ENCODE data around the gene ASCL2.
A peak's percentile ranks its signal among the peaks of the same experiment; 100 is the strongest.

Gene ASCL2

DNA sequence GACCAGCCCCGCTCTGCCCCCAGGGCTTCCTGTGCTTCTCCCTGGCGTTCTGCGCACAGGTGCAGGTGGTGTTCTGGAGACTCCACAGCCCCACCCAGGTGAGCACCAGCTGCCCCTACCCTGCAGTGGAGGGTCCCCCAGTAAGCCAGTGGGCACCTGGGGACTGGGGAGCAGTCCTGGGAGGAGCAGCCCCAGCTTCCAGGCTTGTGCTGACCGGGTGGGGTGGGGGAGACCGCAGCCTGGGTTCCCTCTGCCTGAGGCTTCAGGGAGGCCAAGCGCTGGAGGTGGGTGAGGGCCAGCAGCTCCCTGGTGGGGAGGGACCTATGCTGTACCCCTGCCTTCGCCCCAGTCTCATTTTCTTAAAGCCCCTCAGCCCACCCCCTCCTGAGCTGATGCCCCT lies 38.3 kb upstream of the ASCL2 start:
- DNase-seq (ENCODE audit: low spot score) = no peak

DNA sequence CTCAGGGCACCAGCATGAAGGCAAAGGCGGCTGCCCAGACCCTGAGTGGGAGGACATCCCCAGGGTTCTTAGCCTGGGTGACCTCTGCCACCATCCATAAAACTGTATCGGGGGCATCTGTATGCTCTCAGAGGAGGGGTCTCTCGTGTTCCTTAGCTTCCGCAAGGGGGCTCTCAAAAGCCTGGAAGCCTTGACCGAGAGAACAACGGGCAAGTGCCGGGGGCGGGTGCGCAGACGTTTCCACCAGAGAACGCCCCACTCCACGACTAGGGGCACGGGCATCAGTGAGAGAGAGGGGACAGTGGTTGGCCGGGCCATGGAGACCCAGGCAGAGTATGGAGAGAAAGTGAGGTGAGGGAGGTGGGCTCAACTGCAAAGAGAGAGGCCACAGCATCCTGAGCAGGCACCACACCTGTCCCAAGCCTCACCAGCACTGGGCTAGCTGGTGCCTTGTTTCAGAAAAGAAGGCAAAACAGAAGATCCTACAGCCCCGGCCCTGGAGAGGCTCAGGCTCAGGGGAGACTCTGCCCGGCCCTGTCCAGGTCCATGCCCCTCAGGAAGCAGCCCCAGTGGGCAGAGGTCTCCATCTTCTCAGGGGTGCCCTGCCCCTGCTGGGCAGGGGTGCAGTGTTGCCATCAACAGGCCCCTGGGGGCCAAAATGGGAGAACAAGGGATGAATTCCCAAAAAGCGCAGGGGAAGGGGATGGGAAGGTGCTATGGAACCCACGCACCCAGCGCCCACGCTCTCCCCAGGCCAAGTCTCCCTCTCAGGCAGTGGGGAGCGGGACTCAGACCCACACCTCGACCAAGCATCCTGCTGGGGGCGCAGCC lies 37.3 kb upstream of the ASCL2 start:
- DNase-seq (ENCODE audit: low spot score) = no peak

DNA sequence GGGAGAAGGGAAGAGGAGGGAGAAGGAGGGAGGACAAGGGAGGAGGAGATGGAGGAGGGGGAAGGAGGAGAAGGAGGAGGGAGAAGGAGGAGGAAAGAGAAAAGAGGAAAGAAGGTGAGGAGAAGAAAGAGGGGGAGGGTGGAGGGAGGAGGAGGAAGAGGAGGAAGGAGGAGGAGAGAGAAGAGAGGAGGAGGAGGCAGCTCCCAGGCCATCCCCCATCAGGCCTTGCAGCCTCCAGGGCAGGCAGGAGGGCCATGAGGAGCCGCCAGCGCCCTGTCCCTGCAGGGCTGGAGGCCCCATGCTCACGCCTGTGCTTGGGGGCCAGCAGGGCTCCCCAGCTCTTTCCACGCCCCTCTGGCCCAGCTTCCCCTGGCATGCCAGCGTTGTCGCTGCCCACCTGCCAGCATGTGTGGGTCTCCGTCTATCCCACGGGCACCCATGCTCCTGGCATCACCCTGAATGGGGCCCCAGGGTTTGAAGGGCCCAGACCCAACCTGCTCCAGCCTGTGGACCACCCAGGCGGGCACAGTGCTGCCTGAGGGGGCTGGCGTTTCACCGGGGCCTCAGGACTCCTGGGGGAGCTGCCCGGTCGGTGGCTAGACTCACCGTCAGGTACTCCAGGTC lies 36.6 kb upstream of the ASCL2 start:
- peak; percentile 51 for DNase-seq (ENCODE audit: low spot score)

DNA sequence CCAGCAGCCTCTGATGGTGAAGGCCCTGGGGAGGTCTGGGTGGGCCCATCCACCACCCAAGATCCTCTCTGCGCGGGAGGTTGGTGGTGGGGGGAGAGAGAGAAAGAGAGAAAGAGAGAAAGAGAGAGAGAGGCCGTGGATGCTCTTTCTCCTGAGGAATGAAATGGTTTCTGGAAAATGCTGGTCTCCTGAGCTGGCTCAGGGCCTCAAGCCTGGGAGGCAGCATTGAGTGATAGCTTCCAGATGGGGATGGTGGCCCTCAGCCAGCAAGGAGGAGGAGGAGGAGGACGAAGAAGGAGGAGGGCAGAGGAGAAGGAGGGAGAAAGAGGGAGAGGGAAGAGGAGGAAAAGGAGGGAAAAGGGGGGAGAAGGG lies 36.0 kb upstream of the ASCL2 start:
- DNase-seq (ENCODE audit: low spot score) = peak; percentile 89

DNA sequence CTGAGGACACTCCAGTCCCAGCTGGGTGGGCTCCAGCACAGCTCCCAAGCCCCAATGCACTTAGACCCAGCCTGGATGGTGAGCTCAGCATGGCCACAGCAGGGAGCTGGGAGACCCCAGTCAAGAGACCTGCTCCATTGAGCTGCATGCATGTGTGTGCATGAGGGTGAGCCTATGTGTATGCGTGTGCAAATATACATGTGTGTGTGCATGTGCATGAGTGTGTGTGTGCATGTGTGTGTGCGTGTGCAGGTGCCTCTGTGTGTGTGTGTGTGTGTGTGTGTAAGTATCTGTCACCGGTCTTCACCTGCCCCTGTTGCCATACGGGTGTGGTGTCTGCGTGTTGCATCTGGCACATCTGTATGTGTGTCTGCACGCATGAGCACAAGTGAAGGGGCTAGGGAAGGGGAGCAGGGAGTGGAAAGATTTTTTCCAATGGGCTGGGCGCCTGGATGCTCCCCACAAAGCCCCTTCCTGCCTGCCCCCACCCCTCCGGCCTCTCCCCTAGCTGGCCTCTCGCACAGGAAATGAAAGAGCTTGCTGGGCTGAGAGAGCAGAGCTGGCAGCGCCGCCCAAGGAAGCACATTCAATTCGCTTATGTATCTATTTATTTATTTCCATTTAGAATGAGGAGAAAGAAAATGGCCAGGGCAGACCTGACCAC lies 35.5 kb upstream of the ASCL2 start:
- DNase-seq (ENCODE audit: low spot score) = peak; percentile 57

DNA sequence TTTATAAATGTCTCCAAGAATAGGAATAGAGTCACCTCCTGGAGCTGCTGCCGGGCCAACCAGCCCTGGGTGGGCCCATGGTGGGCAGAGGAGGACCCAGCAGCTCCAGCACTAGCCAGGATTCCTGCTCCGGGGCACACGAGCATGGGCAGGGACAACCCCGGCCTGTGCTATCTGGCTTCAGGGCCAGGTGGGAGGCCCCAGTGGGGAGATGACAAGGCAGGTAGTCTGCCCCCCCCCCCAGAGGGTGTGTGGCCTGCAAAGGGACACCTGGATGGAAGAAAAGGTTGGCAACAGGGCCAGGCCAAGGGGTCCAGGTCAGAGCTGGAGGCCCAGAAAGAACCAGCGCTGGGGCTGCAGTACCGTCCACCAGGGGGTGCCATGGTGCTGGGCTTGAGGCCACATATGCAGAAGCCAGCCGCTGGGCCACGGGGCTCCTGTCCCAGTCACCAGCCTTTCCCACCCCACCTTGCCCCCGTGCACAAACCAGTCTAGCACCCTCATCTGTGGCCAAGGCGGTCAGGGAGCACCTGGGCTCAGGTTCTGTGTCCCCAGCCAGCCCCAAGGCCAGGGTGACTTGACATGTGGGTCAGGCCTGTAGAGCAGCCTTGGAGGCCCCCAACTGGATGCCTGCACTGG lies 34.9 kb upstream of the ASCL2 start:
- peak; percentile 90 for DNase-seq (ENCODE audit: low spot score)

DNA sequence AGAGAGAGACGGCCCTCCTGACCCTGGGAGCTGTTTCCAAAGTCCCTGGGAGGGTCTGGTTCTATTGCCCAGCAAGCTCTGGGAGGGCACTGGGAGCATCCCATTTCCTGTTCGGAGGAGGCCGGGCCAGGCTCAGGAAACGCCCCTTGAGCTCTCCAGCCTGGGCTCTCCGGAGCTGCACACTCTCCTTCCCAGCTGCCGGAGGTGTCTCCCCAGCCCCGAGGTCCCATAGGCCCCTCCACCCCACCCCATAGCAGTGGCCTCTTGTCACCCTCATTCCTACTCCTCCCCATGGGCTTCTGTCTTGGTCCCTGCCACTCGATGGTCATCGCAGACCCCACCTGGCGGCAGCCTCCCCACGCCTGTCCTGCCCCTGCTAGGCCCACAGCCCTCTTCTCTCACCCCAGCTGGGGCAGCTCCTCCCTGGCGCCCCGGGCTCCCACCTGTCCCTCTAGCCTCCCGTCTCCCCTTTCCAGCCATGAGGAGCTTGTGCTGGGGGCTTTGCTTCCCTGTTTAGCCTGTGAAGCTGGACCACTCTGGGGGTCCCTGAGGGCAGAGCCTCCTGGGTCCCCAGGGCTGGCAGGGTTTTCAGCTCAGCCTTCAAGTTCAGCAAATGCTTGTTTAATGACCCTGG lies 34.2 kb upstream of the ASCL2 start:
- DNase-seq (ENCODE audit: low spot score) = no peak

DNA sequence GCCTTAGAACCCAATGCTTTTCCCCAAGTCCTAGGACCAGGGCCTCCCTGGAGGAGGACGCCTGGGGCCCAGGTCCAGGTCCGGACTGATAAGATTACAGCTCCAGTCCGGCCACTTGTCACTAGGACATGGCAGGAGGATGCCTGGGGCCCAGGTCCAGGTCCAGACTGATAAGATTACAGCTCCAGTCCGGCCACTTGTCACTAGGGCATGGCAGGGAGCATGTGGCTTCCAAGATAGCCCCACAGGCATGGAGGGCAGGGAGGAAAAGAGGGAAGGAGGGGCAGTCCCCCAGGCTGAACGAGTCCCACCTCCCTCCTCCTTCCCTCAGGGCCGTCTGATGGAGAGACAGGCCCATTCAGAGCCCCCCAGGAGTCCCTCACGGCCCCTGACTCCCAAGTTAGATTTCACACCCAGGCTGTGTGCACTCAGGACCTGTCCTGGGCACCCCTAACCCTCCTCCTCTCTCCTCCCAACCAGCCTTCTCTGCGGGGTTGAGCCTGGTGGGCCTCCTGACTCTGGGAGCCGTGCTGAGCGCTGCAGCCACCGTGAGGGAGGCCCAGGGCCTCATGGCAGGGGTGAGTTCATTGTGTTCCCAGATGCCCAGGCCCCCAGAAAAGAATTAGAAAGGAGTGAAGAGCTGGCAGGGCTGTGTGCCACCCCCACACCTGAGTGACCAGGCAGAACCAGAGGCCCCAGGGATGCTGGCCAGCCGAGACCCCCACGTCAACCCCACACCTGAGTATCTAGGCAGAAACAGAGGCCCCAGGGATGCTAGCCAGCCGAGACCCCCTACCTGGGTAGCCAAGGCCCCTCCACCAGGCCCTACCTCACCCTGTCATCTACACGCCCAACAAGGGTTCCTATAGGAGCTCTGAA lies 33.5 kb upstream of the ASCL2 start:
- no peak for DNase-seq (ENCODE audit: low spot score)

DNA sequence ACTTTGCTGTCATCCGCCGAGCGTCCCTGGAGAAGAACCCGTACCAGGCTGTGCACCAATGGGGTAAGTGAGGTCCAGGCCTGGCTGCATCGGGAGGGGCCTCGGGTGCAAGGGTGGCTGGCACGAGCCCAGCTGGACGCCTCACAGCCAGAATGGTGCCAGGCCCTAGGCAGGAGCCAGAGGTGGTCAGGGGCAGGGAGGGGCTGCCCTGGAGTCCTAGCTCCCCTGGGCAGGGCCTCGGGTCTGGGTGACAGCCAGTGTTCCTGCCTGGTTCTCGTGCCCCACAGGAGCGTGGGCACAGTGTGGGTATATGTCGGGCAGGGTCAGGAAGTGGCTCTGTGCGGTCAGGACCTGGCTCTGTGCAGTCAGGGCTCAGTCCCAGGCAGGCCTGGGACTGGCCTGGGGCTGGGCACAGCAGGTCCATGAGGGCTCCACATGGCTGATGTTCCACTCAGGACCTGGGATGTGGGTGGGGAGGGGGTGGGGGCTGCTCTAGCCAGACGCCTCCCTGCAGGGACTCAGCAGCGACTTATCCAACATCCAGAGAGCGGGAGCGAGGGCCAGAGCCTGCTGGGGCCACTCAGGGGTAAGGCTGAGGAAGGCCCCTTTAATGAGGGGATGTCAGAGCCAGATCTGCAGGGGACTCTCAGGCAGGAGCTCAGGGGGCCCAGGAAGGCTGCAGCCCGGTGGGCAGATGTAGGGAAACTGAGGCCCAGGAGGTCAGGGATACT lies 32.7 kb upstream of the ASCL2 start:
- DNase-seq (ENCODE audit: low spot score) = no peak

DNA sequence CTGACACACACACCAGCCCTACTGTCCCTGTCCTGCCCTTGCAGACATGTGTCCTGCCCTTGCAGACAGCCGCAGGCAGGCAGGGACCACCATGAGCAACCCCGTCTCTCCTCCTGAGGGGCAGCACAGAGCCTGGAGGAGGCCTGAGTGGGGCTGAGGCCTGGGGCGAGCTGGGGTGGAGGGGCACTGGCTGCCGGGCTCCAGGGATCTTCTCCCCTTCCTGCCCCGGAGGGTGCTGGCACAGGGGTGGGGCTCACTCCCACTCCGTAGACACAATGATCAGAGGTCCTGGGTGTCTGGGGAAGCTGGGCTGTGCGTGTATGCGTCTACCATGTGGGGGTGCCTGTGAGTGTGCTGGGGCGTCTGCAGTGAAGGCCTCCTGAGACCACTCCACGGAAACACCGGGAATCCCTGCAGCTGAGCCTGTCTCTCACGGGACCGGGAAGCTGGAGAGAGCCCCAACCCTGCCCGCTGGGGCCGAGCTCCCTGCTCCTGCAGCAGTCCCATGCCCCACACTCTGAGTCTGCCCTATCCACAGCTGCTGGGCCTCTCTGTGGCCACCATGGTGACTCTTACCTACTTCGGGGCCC lies 32.0 kb upstream of the ASCL2 start:
- DNase-seq (ENCODE audit: low spot score) = no peak

DNA sequence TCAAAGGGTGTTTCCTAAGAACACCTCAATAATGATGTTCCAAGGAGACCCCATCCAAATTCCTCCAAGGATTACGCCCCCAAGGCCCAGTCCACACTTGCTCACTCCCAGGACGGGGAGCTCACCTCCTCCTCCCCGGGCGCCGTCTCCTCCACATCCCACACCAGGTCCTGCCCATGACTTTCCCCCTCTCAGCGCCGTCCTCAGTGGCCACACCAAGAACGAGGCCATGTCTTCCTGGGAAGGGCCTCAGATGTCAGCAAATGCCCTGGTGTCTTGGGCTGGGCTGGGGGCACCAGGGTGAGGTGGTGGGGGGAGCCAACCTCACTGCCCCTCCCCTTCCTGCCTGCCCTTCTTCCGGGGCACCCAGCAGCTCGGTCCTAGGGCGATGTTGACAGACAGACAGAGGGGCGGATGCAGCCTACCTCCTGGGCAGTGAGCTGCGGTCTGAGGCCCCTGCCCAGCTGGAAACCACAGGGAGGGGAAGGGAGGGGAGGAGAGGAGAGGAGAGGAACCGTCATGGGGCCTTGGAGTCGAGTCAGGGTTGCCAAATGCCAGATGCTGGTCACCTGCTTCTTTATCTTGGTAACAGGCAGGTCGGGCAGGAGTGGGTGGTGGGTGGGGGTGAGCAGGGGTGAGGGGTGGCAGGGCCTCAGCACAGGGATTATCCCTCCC lies 31.4 kb upstream of the ASCL2 start, which contains the start of the genes C11orf21 and TSPAN32:
TSS of gene C11orf21 (minus strand) at position 288 of the 675 bp plus-strand sequence. CDS start at position 178, 110 bp downstream.
TSS of gene TSPAN32 (plus strand) at position 383 of the 675 bp plus-strand sequence. CDS start at position 520, 137 bp downstream.
- peak; percentile 52 for DNase-seq (ENCODE audit: low spot score)

DNA sequence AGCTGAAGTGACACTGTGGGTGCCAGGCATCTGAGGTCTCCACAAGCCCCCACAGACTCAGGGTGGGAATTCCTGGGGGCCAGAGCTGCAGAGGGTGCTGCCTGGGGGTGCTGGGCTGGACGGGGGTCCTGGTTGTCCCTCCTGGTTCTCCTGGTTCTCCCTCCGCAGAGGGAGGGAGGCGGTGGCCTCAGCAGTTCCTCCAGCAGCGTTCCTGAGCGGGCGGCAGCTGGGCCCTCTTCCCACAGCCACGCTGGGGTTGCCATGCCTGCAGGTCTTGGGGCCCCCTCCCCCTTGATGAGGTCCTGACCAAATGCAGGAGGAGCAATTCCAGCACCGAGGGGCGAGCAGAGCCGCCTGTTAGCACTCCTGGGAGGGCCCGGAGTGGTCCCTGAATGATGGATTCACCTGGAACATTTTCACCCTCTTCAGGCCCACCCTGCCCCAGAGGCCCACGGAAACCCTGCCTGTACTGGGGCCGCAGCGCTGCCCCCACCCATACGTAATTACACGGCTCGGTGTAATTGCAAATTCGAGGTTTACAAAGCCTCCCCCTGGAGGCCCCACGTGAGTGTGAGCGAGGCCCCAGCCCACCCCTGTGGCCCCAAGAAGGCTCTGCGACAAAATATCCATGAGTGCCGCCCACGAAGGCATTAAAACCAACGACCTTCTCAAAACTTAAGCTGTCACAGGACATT lies 30.7 kb upstream of the ASCL2 start:
- DNase-seq (ENCODE audit: low spot score) = no peak

DNA sequence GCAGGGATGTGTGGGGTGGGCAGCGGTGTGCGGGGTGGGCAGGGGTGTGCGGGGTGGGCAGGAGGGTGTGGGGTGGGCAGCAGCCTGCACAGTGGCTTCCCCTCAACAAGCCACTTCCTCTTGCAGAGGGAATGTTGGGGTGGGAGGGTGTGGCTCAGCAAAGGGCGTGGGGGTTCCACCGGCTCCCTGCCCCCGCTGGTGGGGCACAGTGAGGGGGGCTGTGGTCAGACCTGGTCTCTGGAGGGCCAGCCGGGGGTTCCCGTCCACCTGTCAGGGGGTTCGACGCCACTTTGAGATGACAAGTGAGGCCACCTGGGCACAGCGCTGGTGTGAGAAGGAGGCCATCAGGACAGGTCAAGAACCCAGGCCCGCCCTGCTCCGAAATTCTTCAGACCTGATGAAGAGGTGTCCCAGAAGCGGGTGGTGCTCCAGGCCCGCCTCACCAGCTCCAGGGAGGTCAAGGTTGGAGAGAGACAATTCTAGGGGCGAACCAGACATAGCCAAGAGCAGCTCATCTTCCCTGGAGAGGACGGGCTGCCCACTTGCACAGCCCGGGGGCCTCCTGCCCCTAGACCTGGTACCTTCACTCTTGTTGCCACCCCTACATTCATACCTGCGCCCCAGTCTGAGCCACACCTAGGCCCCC lies 30.0 kb upstream of the ASCL2 start:
- no peak for DNase-seq (ENCODE audit: low spot score)

DNA sequence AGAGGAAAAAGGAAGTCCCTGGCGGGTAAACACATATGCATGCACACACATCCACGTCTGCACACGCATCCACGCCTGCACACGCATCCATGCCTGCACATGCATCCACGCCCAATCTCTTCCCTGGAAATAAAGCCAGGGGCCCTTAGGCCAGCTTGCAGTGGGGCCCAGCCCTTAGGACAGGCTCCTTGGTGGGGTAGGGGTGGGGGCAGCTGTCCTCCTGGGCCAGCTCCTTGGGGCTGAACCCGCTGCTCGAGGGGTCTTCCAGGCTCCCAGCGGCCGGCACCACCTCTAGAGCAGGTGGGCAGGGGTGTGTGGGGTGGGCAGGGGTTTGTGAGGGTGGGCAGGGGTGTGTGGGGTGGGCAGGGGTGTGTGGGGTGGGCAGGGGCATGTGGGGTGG lies 29.4 kb upstream of the ASCL2 start:
- no peak for DNase-seq (ENCODE audit: low spot score)

DNA sequence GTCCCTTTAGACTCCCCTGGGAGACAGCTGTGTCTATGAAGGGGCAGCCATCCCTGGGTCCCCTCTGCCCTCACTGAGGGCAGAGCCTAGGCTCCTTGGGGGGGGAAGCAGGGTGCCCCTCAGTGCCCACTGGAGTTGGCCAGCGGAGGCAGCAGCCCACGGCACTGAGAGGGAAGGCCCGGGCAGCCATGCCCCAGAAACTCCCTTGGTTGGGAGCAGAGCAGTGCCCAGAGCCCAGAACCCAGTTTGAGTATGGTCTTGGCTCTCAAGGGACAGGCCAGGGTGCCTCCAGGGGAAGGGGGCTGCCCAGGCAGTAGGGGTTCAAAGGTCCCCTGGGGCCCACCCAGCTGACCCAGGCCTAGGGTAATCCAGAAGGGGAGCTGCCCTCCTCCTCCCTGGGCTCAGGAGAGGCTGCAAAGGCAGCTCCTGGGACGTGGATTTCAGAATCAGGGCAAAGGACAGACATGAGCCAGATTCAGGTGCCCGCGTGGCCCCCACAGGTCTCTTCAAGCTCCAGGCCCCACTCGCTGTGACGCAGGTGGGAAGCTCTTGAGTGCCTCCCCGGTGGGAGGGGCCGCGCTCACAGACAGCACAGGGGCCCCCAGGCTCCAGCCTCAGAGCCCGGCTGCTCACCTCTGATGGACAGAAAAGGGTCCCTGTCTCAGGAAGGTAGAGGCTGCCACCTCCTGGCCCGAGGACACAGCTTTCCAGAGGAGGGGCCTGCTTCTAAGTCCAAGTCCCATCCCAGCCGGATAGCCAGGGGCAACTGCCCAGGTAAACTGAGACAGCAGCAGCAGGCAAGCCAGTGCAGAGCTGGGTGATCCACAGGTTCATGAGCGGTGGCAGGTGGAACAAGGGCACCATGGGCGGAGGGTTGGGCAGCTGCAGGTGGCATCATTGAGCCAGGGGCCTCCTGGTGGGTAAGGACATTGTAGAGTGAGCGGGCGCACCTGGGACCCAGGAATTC lies 28.7 kb upstream of the ASCL2 start:
- DNase-seq (ENCODE audit: low spot score) = no peak

DNA sequence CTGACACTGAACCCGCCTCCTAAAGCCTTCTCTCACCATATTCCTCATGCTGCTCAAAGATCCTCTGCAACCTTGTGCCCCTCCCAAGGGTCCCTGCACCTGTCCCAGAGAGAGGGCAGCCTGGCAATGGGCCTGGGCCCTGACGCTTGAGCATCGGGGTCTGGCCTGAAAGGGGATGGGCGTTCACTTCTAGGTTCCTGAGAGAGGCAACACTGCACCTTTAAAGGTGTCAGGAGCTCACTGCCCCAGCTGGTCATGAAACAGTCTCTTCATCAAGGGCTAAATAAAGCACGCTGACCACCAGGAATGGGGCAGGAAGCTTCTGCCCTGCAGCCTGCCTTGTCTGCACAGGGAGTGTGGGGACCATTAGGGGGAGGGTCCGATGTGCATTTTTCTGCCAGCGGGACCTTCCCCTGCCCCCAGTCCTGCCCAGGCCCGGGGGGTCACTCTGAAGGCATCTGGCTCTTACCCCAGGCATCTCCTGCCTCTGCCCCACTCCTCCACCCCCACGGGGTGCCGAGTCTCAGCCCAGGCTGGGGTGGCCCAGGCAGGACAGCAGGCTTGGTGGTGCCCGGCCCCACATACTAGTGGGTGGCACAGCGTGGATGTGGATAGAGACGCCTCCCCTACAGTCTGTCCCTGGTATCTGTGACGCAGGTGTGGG lies 27.9 kb upstream of the ASCL2 start:
- DNase-seq (ENCODE audit: low spot score) = no peak
